Measurements from ENCODE around the gene TRIM33.
"Not testable (repeated sequence)": the region's sequence is repeated elsewhere in the genome, so short reads cannot be mapped to it uniquely, and the experiment has no call there.

The TRIM33 gene

DNA sequence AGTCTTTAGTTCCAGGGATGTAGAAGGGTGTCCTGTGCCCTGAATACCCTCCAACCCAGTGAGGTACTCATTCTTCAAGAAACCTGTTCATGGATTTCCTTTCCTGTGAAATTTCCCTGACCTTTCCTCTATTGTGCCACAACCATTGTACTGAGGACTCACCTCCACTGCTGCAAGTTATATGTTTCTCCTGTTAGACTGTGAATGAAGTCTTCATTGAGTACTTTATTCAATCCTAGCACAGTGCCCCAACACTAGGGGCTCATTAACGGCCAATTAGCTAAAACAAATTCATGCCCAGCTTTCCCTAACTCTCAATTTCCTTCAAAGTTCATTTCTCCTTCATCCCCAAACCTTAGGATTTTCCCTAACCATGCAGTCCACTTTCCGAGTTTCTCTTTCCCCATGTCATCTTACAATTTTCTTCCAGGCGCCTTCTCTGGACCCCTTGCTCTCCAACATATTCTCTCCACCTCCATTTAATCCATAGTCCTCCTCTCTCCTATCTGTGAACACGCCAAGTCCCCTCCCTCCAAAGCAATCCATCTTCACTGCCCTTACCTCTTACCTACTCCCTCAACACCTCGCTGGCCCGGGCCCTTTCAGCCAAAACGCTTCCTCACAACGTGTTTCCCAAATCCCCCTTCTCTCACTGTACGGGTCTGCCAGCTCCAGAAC, 1.3 kb downstream of the TRIM33 start:
- no peak for DNase-seq

DNA sequence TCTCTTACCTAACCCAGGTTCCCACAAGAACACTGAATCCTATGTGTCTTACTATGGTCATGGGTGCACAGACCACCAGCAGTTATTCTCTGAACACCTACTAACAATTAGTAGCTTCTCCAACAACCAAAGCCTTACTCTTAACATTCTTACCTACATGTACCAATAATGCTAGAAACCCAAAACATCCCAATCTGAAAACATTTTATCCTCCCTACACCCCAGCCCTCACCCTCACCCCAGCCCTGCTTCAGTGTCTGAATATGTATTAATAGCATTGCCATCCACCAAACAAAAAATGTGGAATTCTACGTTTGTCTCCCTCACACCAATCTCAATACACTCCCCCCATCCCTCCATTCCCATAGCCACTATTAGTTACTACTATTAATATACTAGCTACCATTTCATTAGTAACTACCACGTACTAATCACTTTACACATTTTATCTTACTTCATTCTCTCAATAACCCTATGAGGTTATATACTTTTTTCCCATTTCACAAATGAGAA, 2.6 kb downstream of the TRIM33 start:
- no peak for DNase-seq

- DNase-seq: no peak
Observed at GRCh38 chr1:114507513-114507912, 3.5 kb downstream of the TRIM33 start.

GRCh38 chr1:114505148-114505561, 5.8 kb downstream of the TRIM33 start:
- DNase-seq: no peak

GRCh38 chr1:114503916-114504422, 7.0 kb downstream of the TRIM33 start:
- no peak for DNase-seq

- no peak for DNase-seq
Observed at GRCh38 chr1:114502080-114502479, 8.9 kb downstream of the TRIM33 start.

DNA sequence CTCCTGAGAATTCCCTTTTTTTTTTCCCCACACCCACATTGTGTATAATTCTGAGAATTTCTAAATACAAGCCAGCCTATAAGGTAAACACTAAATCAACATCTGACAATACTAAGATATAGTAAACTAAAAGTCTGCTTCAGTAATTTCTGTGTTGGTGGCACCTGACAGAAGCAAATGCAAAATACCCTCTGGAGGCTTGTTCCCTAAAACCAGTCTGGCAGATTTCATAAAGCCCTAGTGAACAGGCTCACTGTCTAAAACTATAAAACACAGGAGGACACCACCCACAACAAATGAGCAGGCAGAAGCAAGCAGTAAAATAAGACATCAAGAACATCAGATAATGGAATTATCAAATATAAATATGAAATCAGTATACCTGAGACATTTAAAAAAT, 11.5 kb downstream of the TRIM33 start:
- no peak for DNase-seq

DNA sequence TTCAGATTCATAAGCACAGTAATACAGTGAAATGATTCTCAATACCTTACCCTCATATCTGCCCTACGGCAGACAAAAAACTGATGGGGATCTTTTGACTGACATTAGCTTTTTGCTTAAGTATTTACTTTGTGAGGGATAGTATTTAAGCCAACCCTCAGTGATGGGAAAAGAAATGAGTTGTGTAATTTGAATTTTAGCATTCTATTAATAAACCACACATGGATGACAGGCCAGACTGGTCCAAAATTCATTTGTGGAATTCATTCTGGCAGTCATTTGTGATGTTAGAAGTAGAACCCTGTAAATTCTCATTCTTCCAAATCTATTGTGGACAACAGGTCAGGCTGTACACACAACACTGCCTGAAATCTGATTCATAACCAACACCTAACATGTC, 14.9 kb downstream of the TRIM33 start:
- DNase-seq: no peak

DNA sequence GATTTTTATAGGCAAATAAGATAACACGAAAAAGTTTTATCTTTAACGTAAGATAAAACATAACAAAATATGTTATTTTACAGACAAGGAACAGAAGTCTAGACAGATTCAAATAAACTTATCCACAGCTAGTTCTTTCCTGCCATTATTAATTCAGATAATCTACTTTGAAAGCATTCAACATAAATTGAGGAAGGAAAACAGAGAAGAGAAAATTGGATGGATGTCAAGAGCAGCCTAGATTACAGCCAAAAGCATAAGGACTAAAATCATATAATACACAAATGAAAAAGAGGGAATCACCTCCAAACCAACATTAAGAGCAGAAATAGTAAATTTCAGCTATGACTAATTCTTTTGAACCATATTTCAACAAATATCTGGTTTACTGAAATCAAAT, 15.5 kb downstream of the TRIM33 start:
- DNase-seq: no peak

DNA sequence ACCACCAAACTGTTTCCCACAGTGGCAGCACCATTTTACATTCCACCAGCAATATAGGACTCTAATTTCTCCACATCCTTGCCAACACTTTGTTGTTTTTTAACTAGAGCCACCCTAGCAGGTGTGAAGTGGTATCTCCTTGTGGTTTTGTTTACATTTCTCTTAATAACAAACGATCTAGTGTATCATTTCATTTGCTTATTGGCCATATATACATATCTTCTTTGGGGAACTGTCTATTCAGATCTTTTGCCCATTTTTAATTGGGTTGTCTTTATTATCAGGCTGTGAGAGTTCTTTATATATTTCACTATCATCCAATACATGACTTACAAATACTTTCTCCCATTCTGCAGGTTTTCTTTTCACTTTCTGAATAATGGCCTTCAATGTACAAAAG, 18.0 kb downstream of the TRIM33 start:
- DNase-seq: no peak

DNA sequence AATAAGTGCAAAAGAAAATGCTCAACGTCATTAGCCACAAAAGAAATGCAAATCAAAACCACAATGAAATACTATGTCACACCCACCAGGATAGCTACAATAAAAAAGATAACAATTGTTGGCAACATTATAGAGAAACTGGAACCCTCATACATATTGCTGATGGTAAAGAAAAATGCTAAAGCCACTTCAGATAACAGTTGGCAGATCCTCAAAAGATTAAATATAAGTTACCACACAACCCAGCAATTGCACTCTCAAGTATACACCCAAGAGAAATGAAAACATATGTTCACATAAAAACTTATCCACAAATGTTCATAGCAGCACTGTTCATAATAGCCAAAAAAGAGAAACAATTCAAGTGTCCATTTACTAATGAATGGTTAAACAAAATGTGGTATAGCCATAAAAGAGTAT, 20.7 kb downstream of the TRIM33 start:
- DNase-seq: no peak

DNA sequence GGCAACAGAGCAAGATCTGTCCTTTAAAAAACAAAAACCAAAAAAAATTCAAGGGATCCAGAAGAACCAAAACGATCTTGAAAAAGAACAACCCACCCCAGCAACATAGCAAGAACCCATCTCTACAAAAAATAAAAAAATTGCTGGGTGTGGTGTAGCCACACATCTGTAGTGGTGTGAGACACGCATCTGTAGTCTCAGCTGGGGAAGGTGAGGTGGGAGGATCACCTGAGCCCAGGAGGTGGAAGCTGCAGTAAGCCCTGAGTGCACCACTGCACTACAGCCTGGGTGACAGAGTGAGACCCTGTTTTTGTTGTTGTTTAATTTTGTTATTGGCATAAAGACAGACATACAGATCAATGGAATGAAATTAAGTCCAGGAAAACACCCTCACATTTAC, 22.3 kb downstream of the TRIM33 start:
- no peak for DNase-seq

DNA sequence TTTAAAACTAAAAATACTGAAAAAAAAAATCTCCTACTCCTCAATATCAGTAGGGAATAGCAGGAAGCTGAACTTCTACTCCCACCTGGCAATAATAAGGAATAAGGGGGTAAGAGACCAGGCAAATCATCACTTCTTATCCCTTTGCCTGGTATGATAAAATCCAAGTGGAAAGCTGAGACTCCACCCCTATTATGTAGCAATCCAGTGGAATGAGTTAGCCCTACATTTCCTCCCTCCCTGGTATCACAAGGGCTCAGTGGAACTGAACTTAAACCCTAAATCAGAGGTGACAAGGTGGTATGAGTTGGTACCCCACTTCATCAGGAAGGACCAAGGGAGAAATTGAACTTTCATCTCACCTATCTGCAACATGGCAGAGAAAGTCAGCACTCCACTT, 25.7 kb downstream of the TRIM33 start:
- DNase-seq: no peak

- no peak for DNase-seq
Observed at GRCh38 chr1:114482585-114482984, 28.4 kb downstream of the TRIM33 start.

GRCh38 chr1:114479636-114480035, 31.4 kb downstream of the TRIM33 start:
- not testable (repeated sequence) for DNase-seq

- no peak for DNase-seq
Observed at GRCh38 chr1:114479134-114479533, 31.9 kb downstream of the TRIM33 start.

DNA sequence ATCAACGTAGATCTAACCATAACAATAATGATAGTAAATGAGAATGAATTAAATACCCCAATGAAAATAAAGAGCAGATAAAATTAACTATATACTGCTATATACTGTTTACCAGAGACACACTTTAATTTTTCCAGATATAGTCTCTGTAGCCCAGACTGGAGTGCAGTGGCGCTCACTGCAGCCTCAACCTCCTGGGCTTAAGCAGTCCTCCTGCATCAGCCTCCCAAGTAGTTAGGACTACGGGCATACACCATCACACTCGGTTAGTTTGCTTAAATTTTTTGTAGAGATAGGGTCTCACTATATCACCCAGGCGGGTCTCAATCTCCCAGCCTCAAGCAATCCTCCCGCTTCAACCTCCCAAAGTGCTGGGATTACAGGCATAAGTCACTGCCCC, 37.2 kb downstream of the TRIM33 start:
- no peak for DNase-seq

DNA sequence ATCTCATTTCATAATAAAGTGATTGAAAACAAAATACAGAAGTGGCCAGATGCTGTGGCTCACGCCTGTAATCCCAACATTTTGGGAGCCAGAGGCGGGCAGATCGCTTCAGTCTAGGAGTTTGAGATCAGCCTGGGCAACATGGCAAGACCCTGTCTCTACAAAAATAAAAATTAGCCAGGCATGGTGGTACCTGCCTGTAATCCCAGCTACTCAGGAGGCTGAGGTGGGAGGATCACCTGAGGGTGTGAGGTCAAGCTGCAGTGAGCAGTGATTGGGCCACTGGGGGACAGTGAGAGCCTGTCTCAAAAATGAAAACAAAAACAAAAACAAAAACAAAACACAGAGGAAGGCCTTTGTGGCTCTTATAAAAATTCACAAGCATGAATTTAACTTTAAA, 38.6 kb downstream of the TRIM33 start:
- DNase-seq: no peak

GRCh38 chr1:114470681-114471080, 40.3 kb downstream of the TRIM33 start:
- DNase-seq: no peak

- DNase-seq: no peak
Observed at GRCh38 chr1:114468710-114469468, 42.1 kb downstream of the TRIM33 start.

DNA sequence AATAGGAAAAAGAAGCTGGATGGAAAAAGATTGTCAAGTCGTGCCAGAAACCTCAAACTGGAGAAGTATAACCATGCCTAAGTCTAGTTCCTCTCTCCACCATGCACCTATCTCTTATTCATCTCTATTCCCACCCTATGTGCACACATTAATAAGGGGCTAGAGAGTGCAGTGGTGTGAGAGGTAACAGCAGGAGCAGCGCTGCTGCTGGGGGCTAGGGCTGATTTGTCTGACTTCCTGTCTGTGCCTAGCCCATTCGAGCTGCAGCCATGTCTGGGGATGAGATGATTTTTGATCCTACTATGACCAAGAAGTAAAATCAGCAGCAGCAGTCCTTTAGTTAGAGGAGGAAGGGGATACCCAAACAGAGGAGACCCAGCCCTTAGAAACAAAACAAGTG, 43.0 kb downstream of the TRIM33 start:
- DNase-seq: no peak

DNA sequence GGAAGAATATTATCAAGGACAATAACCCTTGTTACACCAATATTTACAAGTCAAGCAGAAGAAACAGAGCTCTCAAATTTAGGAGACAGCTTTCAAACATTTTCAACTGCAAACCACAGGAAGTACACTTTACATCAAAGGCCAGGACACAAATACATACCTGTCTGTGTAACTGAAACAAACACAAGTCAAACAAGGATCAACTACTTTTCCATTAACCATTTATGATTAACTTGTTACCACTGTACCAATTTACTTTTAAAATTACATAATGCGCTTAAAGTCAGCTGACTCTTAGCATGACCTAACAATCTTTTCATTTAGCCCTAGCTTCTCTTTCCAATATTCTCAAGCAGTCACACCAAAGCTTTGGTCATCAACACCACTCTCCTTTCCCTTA, 43.5 kb downstream of the TRIM33 start:
- no peak for DNase-seq

DNA sequence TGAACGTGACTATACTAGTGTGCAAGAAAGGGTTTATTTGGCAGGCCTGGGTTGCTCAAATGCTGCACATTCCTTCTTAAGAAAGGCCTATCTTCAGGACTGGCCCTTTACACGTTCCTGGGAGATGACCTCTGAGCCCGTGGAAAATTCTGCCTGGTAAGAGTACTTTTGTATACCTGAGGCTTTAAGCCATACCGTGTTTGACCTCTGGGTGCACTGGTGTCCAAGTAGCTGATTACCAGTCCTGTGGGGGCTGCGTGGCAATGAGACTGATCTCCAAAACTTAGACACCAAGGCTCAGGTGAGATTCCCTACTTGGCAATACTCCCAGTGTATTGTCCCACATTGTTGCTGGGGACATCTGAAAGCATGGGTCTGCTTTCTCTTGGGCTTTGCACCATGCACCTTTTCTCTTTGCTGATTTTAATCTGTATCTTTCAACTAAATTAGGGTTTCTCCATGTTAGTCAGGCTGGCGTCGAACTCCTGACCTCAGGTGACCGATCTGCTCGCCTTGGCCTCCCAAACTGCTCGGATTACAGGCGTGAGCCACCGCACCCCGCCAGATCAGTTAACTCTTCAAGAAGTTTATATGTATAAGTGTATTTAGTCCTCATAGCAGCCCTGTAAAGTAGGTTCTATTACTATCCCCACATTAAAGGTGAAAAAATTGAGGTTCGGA, 44.5 kb downstream of the TRIM33 start:
- DNase-seq: no peak

GRCh38 chr1:114462963-114463362, 48.0 kb downstream of the TRIM33 start:
- DNase-seq: no peak

Measured in NCI-H2081 treated with DMSO at 0.1 percent for 48 hours (cell line).